Measurements from ENCODE around the gene MAP3K3.

DNA sequence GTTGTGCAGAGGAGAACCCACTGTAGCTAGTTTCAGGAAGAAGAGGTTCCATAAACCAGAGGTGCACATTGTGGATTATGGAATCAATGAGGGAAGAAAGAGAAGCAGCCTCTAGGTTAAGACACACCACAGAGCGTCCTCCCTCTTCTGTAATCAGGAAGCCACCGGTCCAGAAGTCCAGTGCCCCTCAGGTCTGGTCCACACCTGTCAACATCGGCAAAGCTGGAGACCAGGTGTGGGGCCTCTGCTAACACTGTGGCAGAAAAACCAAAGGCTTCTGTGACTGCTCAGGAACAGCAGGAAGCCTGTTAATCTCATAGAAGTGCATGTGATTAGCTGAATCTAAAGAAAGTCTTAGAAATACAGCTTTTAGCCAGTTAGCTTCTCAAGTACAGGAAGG lies 54.4 kb downstream of the MAP3K3 start:
- no peak for TF ChIP-seq CTCF (IDR thresholded peaks at IDR 0.05)
- no peak for TF ChIP-seq EZH2 (IDR thresholded peaks at IDR 0.05; ENCODE audit: borderline replicate concordance, insufficient read depth, low read depth, low read length, poor library complexity, severe bottlenecking)
